Stimulated activated CD4-positive, alpha-beta T cell treated with anti-CD3 and anti-CD28 coated beads, TNF-alpha, amount 100 ng/mL, for 48 hours (primary cell): ENCODE data around the gene CCDC69.
"Not testable (repeated sequence)": the region's sequence is repeated elsewhere in the genome, so short reads cannot be mapped to it uniquely, and the experiment has no call there.

Experiments
- DNase-seq, 3 donors: peaks; one replicate each; pipeline ENCODE4 v3.0.0-alpha.2; 2020; ENCODE audit warnings: low read depth in 3 of 3

The CCDC69 gene

GRCh38 chr5:151245680-151246219, 21.9 kb upstream of the CCDC69 start:
- no peak for DNase-seq

- no peak for DNase-seq
These were observed 20.3 kb upstream of the CCDC69 start for GRCh38 chr5:151244206-151244605.

GRCh38 chr5:151243564-151243963, 19.7 kb upstream of the CCDC69 start:
- DNase-seq, result no peak

DNA sequence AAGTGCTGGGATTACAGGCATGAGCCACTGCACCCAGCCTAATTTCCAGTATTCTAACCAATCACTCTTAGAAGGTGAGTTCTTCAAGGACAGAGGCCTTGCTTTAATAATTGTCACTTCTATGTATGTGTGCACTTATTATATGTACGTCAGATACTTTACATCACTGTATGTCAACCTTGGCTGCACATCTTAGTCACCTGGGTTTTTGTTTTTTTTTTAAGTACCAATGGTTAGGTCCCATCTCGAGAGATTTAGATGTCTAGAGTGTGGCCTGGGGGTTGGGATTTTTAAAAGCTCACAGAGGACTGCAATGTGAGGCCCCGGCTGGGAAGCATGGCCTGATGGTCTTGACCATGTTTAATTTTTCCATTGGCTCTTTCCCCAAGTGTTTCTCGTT, 19.2 kb upstream of the CCDC69 start:
- no peak for DNase-seq

DNA sequence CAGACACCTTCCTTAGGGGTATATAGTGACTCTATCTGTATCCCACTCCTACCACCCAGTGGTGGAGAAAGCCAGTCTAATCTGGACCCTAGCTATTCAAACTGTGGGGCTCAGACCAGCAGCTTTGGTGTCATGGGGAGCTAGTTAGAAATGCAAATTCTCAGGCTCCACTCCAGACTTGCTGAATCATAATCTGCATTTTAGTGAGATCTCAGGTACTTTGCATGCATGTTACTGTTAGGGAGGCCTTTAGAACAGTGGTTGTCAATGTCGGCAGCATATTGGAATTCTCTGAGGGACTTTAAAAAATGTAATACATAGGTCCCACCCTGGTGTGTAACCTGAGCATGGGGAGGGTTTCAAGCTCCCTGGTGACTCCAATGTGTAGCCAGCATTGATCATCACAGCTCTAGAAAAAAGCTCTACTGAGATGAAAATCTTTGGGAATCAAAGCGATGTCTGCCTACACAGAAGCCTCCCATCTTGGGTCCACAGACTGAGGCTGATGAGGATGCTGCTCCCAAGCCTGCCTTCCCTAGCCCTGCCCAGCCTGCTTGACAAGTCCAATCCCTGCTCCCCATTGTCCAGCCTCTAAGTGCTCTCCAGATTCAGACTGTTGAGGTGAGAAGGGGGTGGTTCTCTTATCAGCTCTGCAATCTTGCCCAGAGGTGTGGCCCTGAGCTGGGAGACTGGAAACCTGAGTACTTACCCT, 17.2 kb upstream of the CCDC69 start:
- no peak for DNase-seq

GRCh38 chr5:151240268-151240835, 16.5 kb upstream of the CCDC69 start:
- DNase-seq, result not testable (repeated sequence)

GRCh38 chr5:151239237-151239861, 15.5 kb upstream of the CCDC69 start:
- DNase-seq, result peak in 1 of 3 donors; percentile 43

- DNase-seq, result no peak
These were observed 14.4 kb upstream of the CCDC69 start for GRCh38 chr5:151238303-151238741.

- DNase-seq, result no peak
These were observed 13.8 kb upstream of the CCDC69 start for GRCh38 chr5:151237685-151238084.

DNA sequence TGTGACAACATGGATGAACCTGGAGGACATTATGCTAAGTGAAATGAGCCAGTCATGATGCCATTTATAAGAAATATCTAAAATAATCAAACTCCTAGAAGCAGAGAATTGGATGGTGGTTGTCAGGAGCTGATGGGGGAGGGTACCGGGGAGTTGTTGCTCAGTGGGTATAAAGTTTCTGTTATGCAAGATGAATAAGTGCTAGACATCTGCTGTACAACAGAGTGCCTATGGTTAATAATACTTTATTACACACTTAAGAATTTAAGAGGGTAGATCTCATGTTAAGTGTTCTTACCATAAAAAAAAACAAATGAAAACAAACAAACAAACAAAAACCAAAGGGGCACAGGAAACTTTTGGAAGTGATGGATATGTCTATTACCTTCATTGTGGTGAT, 13.0 kb upstream of the CCDC69 start:
- no peak for DNase-seq

DNA sequence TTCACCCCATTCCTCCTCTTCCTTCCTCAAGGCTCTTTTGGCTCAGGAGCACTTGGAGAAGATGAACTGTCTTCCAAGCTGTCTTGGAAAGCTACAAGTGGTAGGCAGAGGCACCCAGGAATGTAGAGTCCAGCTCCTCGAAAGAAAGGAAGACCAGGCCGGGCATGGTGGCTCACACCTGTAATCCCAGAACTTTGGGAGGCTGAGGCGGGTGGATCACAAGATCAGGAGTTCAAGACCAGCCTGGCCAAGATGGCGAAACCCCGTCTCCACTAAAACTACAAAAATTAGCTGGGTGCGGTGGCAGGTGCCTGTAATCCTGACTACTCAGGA, 11.3 kb upstream of the CCDC69 start:
- DNase-seq, result not testable (repeated sequence)

- DNase-seq, result no peak
These were observed 10.8 kb upstream of the CCDC69 start for GRCh38 chr5:151234476-151235238.

DNA sequence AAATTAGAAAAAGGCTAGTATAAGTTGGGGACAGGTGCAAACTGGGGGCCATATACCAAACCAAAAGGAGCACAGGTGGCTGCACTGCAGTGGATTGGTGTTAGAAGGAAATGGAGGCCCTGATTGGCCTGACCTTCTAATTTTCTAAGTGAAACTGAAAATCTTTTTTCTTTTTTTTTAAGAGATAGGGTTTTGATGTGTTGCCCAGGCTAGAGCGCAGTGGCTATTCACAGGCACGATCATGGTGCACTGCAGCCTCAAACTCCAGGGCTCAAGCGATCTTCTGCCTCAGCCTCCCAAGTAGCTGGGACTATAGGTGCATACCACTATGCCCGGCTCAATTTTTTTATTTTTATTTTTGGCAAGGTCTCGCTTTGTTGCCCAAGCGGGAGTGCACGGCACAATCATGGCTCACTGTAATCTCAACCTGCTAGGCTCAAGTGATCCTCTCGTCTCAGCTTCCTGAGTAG, 9.8 kb upstream of the CCDC69 start:
- no peak for DNase-seq

GRCh38 chr5:151231359-151231758, 7.5 kb upstream of the CCDC69 start:
- DNase-seq, result no peak

DNA sequence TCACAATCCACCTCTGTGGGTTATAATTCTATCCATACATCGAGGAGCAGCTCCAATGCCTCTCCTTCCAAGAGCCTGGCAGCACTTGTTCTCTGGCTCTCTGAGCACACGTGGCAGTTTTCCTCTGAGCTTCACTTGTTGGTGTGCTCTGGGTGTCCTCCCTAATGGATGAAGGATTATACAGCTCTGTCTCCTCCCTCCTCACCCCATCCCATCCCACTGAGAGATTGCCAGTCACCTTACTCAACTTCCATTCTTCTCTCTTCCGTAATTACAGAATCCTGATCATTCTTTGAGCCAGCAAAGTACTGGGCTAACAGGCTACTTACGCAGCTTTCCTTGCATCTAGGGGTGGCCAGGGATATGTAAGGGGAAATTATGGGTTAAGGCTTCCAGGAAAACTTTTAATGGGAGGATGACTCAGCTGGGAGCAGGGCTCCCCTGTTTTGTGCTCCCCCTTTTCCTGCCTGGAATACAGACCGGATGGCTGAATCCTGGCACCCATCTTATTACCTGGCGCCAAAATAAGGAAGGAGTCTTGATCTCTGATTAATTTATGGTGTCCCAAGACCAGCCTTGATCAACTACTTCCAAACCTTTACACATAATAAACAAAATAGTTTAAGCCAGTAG, 6.3 kb upstream of the CCDC69 start:
- DNase-seq, result no peak

- DNase-seq, result no peak
These were observed 5.1 kb upstream of the CCDC69 start for GRCh38 chr5:151228986-151229385.

GRCh38 chr5:151227918-151228447, 4.1 kb upstream of the CCDC69 start:
- no peak for DNase-seq

DNA sequence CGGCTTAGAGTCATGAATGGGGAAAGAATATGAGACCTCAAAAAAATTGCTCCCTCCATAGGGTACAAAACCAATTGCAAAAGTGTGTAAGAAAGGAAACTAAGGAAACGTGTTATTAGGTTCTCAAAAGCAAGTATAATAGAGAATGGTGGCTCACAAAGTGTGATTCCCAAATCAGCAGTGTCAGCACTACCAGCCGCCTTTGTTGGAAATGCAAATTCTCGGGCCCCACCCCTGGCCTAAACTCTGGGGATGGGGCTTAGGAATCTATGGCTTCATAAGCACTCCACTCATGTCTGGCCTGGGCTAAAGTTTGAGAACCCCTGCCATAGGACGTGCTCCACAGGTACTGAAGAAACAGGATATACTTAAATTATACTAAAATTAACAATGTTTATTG, 1.6 kb upstream of the CCDC69 start:
- DNase-seq, result no peak

GRCh38 chr5:151225071-151225470, 1.2 kb upstream of the CCDC69 start:
- no peak for DNase-seq

DNA sequence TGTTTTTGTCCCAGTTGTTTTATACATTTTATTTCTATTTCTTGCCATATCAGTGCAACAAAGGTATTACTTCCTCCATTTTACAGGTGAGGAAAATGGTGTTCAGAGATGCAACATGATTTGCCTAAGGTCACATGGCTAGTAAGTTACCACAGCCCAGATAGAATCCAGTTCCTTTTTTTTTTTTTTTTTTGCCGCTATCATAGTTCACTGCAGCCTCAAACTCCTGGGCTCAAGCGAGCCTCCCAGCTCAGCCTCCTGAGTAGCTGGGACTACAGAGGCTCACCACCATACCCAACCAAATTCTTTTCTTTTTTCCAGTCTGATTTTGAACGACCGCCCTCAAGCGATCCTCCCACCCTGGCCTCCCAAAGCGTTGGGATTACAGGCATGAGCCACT, 480 bp upstream of the CCDC69 start:
- DNase-seq, result no peak

DNA sequence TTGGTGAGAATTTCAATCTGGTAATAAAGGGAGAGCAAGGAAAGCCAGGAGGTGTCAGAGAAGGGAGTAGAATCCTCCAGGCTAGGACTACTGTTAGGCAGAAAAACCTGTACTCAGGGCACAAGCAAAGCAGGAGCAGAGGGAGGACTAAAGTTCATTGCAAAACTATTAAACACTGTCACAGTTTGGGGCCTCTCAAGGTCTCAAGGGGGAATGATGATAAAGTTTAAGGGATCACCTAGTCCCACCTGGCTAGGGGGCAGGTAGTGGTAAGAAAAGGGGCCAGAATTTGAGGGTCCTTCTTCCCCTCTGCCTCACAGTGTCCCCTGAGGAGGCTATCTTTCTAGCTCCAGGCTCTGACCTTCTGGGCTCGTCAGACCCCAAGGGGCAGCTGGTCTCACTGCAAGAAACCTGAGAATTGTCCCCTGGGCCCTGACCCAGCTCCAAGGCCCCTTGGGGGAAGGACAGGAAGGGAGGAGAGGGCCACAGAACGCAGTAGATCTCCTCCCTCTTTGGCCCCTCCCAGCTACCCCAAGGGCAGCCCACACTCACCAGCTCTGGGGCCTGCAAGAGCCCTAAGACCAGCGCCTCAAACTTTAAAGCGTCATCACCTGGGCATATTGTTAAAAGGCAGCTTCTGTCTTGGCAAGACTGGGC, 974 bp downstream of the CCDC69 start:
- DNase-seq, result peak in 1 of 3 donors; percentile 49
